Measurements from ENCODE around the gene C16orf74. TPM values are rescaled to one million over a fixed set of nuclear protein-coding genes. Genes with fewer than 3 reads are reported as not detected.
A peak's percentile ranks its signal among the peaks of the same experiment; 100 is the strongest.

The C16orf74 gene
- total RNA-seq, 1 donor from 2014 or later, result 11.3 TPM

GRCh38 chr16:85774811-85775210, 23.9 kb upstream of the C16orf74 start:
- no peak for DNase-seq (ENCODE audit: low spot score)

- no peak for DNase-seq (ENCODE audit: low spot score)
These were observed 23.2 kb upstream of the C16orf74 start for GRCh38 chr16:85774136-85774535.

DNA sequence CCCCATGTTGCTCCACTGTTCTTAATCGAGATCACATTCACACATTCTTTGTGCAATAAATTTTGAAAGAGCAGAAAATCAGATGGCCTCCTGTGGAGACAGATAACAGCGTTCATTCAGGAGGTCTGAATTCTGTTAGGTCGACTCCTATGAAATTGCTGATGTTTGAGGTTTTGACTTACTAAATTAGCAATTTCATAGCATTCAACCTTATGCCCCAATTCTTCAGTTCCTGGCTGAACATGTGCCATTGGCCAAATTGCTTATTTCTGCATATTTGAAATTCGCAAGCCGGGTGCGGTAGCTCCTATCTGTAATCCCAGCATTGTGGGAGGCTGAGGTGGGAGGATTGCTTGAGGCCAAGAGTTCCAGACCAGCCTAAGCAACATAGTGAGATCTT, 22.1 kb upstream of the C16orf74 start:
- no peak for DNase-seq (ENCODE audit: low spot score)

DNA sequence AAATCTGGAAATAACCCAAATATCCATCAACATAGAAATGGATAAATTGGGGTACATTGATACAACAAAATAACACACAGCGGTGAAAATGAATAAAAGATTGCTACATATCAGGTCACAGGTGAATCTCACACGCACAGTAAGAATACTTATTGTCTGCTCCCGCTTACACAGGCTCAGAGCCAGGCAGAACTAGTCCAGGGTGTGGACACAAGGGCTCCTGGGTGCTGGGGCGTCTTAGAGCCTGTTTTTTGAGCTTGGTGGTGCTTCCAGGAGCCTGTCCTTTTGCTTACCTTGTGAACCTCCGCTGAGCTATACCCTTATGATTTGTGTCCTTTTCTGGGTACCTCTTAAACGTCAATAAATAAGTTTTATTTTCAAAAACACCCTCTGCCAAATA, 19.8 kb upstream of the C16orf74 start:
- no peak for DNase-seq (ENCODE audit: low spot score)

GRCh38 chr16:85768199-85768598, 17.3 kb upstream of the C16orf74 start:
- DNase-seq (ENCODE audit: low spot score), result no peak

DNA sequence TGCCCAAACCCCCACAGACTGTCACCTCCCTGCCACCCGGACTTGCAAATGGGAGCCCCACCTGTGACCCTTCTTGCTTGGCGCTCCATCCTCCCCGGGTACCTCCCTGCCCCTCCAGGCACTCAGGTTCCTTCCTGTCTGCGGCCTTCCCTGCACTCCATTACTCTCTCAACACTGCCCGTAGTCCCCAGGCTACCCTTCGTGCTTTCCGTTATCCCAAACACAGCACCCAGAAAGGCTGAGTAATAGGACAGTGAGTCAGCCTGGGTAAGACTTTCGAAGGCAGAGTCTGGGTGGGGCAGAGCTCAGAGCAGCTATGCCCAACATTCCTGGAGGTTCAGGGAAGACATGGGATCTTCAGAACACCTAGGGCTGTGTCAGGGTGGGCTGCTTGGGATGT, 16.6 kb upstream of the C16orf74 start:
- peak; percentile 66 for DNase-seq (ENCODE audit: low spot score)

DNA sequence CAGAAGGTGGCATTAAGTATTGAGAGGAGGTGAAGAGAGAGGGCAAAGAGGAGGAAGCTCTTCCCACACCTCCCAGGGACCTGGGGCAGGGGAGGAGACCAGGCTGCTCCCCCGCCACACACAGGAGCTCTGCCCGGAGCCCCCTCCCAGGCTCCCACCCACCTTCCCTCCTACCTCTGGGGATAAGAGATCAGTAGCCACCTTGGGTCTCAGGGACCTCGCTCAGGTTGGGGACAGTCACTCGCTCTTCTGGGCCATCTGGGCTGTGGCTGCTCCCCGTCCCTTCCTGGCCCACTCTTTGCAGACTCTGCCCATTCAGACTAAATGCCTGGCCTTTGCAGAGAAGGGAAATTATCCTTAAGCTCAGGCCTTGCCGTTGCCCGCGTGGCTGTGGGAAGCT, 14.9 kb upstream of the C16orf74 start:
- no peak for DNase-seq (ENCODE audit: low spot score)

DNA sequence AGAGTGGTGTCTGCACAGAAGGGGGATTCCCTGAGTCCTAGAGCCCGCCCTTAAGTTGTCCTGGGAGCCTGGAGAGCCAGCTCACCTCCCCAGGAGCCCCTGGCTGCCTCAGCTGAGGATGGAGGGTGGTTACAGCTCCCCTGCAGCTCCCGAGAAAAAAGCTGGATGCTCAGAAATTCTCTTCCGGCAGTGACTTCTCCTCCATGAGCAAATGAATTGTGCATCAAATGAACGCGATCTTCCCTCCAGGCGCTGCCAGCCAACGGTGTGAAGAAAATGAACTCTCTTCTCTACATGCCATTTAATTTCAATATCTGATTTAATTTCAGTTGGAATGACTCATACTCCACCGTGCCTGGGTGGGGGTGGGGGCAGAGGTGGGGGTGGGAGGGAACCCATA, 14.3 kb upstream of the C16orf74 start:
- no peak for DNase-seq (ENCODE audit: low spot score)

GRCh38 chr16:85763616-85764015, 12.7 kb upstream of the C16orf74 start:
- no peak for DNase-seq (ENCODE audit: low spot score)

- DNase-seq (ENCODE audit: low spot score), result no peak
These were observed 12.1 kb upstream of the C16orf74 start for GRCh38 chr16:85762970-85763369.

GRCh38 chr16:85761861-85762260, 11.0 kb upstream of the C16orf74 start:
- DNase-seq (ENCODE audit: low spot score), result no peak

DNA sequence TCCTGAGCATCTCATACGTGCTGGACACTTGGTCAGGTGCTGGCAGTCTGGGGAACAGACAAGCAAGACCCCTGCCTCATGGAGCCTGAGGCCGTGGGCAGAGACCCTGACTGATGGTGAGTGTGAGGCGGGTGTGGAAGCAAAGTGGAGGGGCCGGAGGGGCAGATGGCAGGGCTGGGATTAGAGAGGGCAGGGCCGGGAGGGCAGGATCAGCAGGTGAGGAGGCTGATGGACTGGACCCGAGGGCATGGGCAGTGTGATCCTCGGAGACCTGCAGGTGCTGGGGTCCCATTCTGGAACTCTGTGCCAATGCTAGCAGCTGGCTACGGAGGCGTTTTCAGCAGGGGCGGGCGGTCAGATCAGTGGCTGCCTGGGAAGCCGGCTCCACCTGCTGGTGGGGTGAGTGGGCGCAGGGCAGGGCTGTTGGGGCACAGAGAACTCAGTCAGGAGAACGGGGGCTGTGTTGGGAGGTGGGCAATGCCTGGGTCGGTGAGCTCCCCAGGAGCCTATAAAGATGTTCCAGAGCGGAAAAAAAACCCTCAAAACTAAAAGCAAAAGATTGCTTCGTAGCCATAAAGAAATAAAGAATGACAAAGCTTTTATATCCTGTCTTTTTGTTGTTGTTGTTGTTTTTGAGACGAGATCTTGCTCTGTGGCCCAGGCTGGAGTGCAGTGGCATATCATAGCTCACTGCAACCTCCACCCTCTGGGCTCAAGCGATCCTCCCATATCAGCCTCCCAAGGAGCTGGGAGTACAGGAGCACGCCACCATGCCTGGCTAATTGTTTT, 8.9 kb upstream of the C16orf74 start:
- no peak for DNase-seq (ENCODE audit: low spot score)

- DNase-seq (ENCODE audit: low spot score), result no peak
These were observed 8.2 kb upstream of the C16orf74 start for GRCh38 chr16:85759136-85759535.

DNA sequence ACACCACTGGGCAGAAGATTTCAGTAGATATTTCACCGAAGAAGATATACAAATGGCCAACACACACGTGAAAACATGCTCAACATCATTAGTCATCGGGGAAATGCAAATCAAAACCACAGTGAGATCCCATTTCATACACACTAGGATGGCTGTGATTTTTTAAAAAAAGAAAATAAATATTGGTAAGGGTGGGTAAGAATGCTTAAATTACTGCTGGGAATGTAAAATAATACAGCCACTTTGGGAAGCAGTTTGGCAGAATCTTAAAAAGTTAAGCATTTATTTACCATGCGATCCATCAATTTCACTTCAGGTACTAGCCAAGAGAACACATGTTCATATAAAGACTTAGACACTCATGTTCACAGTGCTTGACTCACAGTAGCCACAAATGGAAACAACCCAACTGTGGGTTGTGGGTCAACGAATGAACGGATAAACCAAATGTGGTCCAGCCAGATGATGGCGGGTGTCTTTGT, 6.5 kb upstream of the C16orf74 start:
- no peak for DNase-seq (ENCODE audit: low spot score)

GRCh38 chr16:85755929-85756768, 5.3 kb upstream of the C16orf74 start:
- no peak for DNase-seq (ENCODE audit: low spot score)

DNA sequence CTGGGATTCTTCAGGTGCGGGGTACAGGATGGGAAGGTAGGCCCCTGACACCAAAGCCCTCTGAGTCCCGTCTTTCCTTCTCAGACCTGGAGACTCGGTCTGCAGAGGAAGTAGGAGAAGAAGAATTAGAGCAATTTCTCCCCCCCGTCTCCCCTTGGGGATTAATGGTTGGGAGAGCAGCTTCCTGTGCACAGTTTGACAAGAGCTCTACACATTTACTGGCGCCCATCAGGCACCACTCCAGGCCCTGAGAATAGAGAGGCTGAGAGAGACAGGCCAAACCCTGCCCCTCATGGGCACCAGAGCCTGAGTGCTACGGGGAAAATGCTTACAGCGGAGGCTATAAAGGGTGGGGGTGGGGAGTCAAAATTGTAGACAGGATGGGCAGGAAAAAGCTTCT, 3.5 kb upstream of the C16orf74 start:
- no peak for DNase-seq (ENCODE audit: low spot score)

DNA sequence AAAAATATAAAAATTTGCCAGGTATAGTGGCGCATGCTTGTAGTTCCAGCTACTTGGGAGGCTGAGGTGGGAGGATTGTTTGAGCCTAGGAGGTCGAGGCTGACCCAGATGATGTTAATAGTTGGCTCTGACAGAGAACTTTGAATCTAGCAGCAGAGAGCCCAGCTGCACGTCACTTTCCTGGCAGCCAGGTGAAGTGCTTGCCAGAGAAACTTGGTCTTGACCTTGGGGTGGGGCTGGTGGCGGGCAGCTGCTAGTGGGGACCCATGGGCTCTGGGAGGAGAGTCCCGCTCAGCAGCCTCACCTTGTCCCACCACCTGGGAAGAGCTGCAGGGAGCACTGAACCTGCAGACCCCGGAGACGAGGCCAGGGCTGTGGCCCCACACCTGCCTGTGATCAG, 3.1 kb upstream of the C16orf74 start:
- DNase-seq (ENCODE audit: low spot score), result no peak

DNA sequence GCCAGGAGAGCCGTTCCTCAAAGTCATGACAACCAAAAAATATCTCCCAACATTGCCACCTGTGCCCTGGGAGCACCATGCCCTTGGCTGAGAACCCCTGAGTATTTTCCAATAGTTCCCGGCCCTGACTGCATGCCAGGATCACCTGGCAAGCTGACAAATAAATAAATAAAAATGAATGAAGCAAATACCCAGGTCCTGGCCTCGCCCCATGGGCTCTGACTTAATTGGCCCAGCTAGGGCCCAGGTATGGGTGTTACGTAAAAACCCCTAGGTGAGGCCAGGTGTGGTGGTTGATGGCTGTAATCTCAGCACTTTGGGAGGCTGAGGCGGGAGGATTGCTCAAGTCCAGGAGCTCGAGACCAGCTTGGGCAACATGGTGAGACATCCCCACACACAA, 2.7 kb upstream of the C16orf74 start:
- DNase-seq (ENCODE audit: low spot score), result no peak

- peak; percentile 50 for DNase-seq (ENCODE audit: low spot score)
These were observed 1.9 kb upstream of the C16orf74 start for GRCh38 chr16:85752511-85753420.

DNA sequence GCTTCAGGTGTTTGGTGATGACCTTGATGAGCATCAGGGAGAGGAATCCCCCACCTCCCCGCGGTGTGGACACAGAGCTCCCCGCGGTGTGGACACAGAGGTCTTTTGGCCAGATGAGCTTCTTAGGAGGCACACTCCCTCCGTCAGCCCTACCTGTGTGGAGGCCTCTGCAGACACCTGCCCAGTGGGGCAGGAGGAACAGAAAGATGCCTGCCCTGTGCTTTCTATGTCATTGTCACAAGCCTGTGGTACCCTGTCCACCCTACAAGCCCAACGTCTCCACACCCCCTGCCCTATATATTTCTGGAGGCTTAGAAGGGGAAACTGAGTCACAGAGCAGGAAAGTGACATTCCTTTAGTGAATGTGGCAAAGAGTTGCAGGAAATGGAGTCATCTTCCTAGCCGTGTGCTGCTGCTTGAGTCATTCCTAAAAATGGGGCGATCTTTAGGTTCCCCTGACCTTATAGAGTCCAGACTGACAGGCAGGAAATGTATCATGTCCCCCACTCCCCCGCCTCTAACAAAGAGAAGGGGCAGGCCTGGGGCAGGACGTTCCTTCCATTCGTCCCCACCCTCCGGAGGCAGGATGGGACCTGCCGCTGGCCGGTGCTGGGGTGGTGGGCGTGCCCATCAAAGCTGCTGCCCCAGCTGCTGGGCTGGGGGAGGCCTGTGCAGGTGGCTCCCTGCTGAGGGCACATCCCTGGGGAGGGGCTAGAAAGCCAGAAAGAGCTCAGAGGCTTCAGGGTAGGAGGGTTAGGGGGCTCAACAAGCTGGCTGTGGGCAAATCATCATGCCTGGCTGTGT, 1.0 kb upstream of the C16orf74 start:
- DNase-seq (ENCODE audit: low spot score), result peak; percentile 40
